Testis (tissue), 2 donors: Measurements from ENCODE around the gene CCDC18.

ENCODE experiments used
- CTCF ChIP-seq, 3 experiments: fragments of 450-650 bp in 2 of 3; fragments of 200-600 bp in 1 of 3; sonication (generic) in 1 of 3; IDR thresholded peaks; one replicate each; pipeline ENCODE4 v1.5.1; 2016 to 2019; ENCODE audit warnings: antibody characterized with exemption in 3 of 3, mild to moderate bottlenecking in 2 of 3, moderate library complexity in 1 of 3
- POLR2A ChIP-seq: fragments of 450-650 bp; IDR thresholded peaks from one replicate; pipeline ENCODE4 v1.6.1; 2017; ENCODE audit warnings: antibody characterized with exemption, mild to moderate bottlenecking, moderate library complexity

GRCh38 chr1:93143136-93143535 lies 37.4 kb upstream of the CCDC18 start:
- TF ChIP-seq CTCF (IDR thresholded peaks at IDR 0.05), result no peak
- no peak for TF ChIP-seq POLR2A
